Glomerular visceral epithelial cell (primary cell): ENCODE measurements around the gene CPLX3.
A peak's percentile ranks its signal among the peaks of the same experiment; 100 is the strongest.

Source experiments
- DNase-seq: peaks from one replicate; pipeline ENCODE4 v3.0.0-alpha.2; 2016; ENCODE audit errors: extremely low spot score

CPLX3 gene

GRCh38 chr15:74828835-74829234 is 2.4 kb downstream of the CPLX3 start:
- DNase-seq: no peak

GRCh38 chr15:74829486-74829885 is 3.1 kb downstream of the CPLX3 start:
- no peak for DNase-seq

- DNase-seq: no peak
Observed at GRCh38 chr15:74829991-74830390, 3.6 kb downstream of the CPLX3 start.

- no peak for DNase-seq
Observed at GRCh38 chr15:74830868-74831267, 4.4 kb downstream of the CPLX3 start.

- DNase-seq: no peak
Observed at GRCh38 chr15:74831813-74832495, 5.5 kb downstream of the CPLX3 start.

- no peak for DNase-seq
Observed at GRCh38 chr15:74832826-74833225, 6.4 kb downstream of the CPLX3 start.

GRCh38 chr15:74833376-74834107 is 7.1 kb downstream of the CPLX3 start:
- DNase-seq: no peak

GRCh38 chr15:74835312-74835823 is 8.9 kb downstream of the CPLX3 start:
- peak; percentile 69 for DNase-seq

GRCh38 chr15:74836846-74837245 is 10.4 kb downstream of the CPLX3 start:
- DNase-seq: no peak

GRCh38 chr15:74837482-74838136 is 11.2 kb downstream of the CPLX3 start:
- DNase-seq: no peak

GRCh38 chr15:74838137-74838516 is 11.7 kb downstream of the CPLX3 start:
- DNase-seq: no peak

- no peak for DNase-seq
Observed at GRCh38 chr15:74838746-74839525, 12.5 kb downstream of the CPLX3 start.

- DNase-seq: no peak
Observed at GRCh38 chr15:74839526-74840395, 13.3 kb downstream of the CPLX3 start.

GRCh38 chr15:74840851-74841775 is 14.7 kb downstream of the CPLX3 start:
- DNase-seq: no peak

- DNase-seq: no peak
Observed at GRCh38 chr15:74841891-74842373, 15.5 kb downstream of the CPLX3 start.

GRCh38 chr15:74842581-74843444 is 16.4 kb downstream of the CPLX3 start, which contains the start of gene ULK3:
ULK3 (minus strand) TSS chr15:74843156; CDS start chr15:74843105, 51 bp downstream.
- peak; percentile 83 for DNase-seq

GRCh38 chr15:74843445-74843828 is 17.0 kb downstream of the CPLX3 start:
- no peak for DNase-seq

GRCh38 chr15:74843891-74844299 is 17.5 kb downstream of the CPLX3 start:
- no peak for DNase-seq
